ENCODE data around the gene GPR107. TPM values are rescaled to one million over a fixed set of nuclear protein-coding genes. Genes with fewer than 3 reads are reported as not detected.
A peak's percentile ranks its signal among the peaks of the same experiment; 100 is the strongest.

The GPR107 gene
- total RNA-seq, 4 donors from 2014 or later: 19.3 to 36.1 (median 28.9) TPM

GRCh38 chr9:130023144-130023787 lies 30.4 kb upstream of the GPR107 start:
- 62 to 67% methylated on average over 7 of the region's 7 CpGs for WGBS, 2 donors

GRCh38 chr9:130023994-130024596 lies 29.6 kb upstream of the GPR107 start:
- Histone ChIP-seq H3K27me3 (no peaks in the 10 kb centered on the region), H3K4me3 (no peak overlapping the region), H3K36me3 (peaks cover 0 to 7% (median 0%) of the 10 kb centered on the region in 3 donors), H3K27ac (peak overlapping the region in 1 of 4 donors; percentile 40), H3K4me1 (peaks cover 0 to 70% (median 13%) of the 10 kb centered on the region in 4 donors), H3K9me3 (peaks cover 0 to 3% (median 0%) of the 10 kb centered on the region in 4 donors)
- TF ChIP-seq POLR2A (IDR thresholded peaks at IDR 0.05) (no peak), EP300 (IDR thresholded peaks at IDR 0.05) (no peak), CTCF (IDR thresholded peaks at IDR 0.05) (no peak)
- DNase-seq (ENCODE audit: low spot score in 2 of 2): no peak
- 88 to 91% methylated on average over 3 of the region's 3 CpGs for WGBS, 2 donors

More at GRCh38 chr9:130023144-130023787, 30.4 kb upstream of the GPR107 start:
- peak overlapping the region in 3 of 4 donors; percentile 12 to 40 (median 28) for H3K27ac ChIP-seq
- no peak overlapping the region for H3K4me3 ChIP-seq
- no peak for DNase-seq (ENCODE audit: low spot score in 2 of 2)
- H3K36me3 ChIP-seq: peaks cover 0 to 7% (median 0%) of the 10 kb centered on the region in 3 donors
- no peaks in the 10 kb centered on the region for H3K27me3 ChIP-seq
- H3K9me3 ChIP-seq: peaks cover 0 to 3% (median 0%) of the 10 kb centered on the region in 4 donors
- H3K4me1 ChIP-seq: peaks cover 0 to 61% (median 13%) of the 10 kb centered on the region in 4 donors
- no peak for TF ChIP-seq POLR2A (IDR thresholded peaks at IDR 0.05)
- TF ChIP-seq CTCF (IDR thresholded peaks at IDR 0.05): no peak
- TF ChIP-seq EP300 (IDR thresholded peaks at IDR 0.05): no peak

GRCh38 chr9:130024597-130024994 lies 29.1 kb upstream of the GPR107 start:
- DNase-seq (ENCODE audit: low spot score in 2 of 2): no peak
- H3K9me3 ChIP-seq: peaks cover 0 to 3% (median 0%) of the 10 kb centered on the region in 4 donors
- no peaks in the 10 kb centered on the region for H3K27me3 ChIP-seq
- no peak overlapping the region for H3K4me3 ChIP-seq
- TF ChIP-seq POLR2A (IDR thresholded peaks at IDR 0.05) (no peak), CTCF (IDR thresholded peaks at IDR 0.05) (no peak), EP300 (IDR thresholded peaks at IDR 0.05) (peak in 1 of 2 donors; percentile 7)
- H3K36me3 ChIP-seq: peaks cover 0 to 7% (median 0%) of the 10 kb centered on the region in 3 donors
- 82 to 86% methylated on average over 5 of the region's 5 CpGs for WGBS, 2 donors
- H3K4me1 ChIP-seq: peaks cover 0 to 72% (median 14%) of the 10 kb centered on the region in 4 donors
- H3K27ac ChIP-seq: no peak overlapping the region

- H3K27me3 ChIP-seq: no peaks in the 10 kb centered on the region
- TF ChIP-seq POLR2A (IDR thresholded peaks at IDR 0.05) (no peak), EP300 (IDR thresholded peaks at IDR 0.05) (no peak), CTCF (IDR thresholded peaks at IDR 0.05) (no peak)
- peaks cover 0 to 3% (median 0%) of the 10 kb centered on the region in 4 donors for H3K9me3 ChIP-seq
- peaks cover 0 to 7% (median 0%) of the 10 kb centered on the region in 3 donors for H3K36me3 ChIP-seq
- peaks cover 0 to 74% (median 19%) of the 10 kb centered on the region in 4 donors for H3K4me1 ChIP-seq
- 85 to 90% methylated on average over 2 of the region's 2 CpGs for WGBS, 2 donors
- no peak overlapping the region for H3K27ac ChIP-seq
- H3K4me3 ChIP-seq: no peak overlapping the region
- DNase-seq (ENCODE audit: low spot score in 2 of 2): no peak
Measured at GRCh38 chr9:130026583-130027340, 26.9 kb upstream of the GPR107 start.
